ENCODE data around the gene SUSD6. TPM values are rescaled to one million over a fixed set of nuclear protein-coding genes. Genes with fewer than 3 reads are reported as not detected.

SUSD6 gene
- total and polyA plus RNA-seq, 9 of the 15 experiments (the other 6 are each of a cell fraction or from before 2014, with no cell fraction given), result 2.9 to 20.7 (median 5.6) TPM

DNA sequence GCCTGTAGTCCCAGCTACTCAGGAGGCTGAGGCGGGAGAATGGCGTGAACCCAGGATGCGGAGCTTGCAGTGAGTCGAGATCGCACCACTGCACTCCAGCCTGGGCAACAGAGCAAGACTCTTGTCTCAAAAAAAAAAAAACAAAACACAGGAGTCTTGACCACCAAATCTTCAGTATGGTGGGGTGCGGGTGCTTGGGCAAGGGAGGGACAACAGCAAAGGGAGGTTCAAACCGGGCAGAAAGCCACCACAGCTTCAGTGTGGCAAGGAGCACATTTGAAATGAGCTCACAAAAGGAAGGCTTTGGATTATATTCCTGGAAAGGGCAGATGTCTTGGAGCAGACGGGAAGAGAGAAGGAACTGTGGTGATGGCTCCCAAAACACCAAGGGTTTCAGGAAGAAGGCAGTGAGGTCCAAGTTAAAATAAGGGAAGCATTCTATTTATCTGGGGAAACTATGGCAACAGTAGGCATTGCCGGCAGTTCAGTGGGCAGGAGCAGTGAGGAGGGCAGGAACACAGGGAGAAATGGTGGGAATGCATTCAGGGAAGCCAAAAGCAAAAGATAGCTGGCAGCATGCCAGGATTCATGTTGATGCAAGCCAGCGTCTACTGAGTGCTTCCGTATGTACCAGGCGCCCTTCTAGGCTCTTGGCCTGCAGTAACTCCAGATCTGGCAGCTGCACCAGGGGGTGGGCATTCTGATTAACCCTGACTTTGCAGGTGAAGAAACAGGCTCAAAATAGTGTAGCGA is 104.5 kb downstream of the SUSD6 start (continued):
- TF ChIP-seq, protein P1, sequence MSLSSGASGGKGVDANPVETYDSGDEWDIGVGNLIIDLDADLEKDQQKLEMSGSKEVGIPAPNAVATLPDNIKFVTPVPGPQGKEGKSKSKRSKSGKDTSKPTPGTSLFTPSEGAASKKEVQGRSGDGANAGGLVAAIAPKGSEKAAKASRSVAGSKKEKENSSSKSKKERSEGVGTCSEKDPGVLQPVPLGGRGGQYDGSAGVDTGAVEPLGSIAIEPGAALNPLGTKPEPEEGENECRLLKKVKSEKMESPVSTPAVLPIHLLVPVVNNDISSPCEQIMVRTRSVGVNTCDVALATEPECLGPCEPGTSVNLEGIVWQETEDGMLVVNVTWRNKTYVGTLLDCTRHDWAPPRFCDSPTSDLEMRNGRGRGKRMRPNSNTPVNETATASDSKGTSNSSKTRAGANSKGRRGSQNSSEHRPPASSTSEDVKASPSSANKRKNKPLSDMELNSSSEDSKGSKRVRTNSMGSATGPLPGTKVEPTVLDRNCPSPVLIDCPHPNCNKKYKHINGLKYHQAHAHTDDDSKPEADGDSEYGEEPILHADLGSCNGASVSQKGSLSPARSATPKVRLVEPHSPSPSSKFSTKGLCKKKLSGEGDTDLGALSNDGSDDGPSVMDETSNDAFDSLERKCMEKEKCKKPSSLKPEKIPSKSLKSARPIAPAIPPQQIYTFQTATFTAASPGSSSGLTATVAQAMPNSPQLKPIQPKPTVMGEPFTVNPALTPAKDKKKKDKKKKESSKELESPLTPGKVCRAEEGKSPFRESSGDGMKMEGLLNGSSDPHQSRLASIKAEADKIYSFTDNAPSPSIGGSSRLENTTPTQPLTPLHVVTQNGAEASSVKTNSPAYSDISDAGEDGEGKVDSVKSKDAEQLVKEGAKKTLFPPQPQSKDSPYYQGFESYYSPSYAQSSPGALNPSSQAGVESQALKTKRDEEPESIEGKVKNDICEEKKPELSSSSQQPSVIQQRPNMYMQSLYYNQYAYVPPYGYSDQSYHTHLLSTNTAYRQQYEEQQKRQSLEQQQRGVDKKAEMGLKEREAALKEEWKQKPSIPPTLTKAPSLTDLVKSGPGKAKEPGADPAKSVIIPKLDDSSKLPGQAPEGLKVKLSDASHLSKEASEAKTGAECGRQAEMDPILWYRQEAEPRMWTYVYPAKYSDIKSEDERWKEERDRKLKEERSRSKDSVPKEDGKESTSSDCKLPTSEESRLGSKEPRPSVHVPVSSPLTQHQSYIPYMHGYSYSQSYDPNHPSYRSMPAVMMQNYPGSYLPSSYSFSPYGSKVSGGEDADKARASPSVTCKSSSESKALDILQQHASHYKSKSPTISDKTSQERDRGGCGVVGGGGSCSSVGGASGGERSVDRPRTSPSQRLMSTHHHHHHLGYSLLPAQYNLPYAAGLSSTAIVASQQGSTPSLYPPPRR (CRISPR knock-in tag; IDR thresholded peaks at IDR 0.05; ENCODE audit: borderline replicate concordance), result no peak
- no peak for TF ChIP-seq SMARCB1 (IDR thresholded peaks at IDR 0.05; ENCODE audit: insufficient read length, low read depth)

DNA sequence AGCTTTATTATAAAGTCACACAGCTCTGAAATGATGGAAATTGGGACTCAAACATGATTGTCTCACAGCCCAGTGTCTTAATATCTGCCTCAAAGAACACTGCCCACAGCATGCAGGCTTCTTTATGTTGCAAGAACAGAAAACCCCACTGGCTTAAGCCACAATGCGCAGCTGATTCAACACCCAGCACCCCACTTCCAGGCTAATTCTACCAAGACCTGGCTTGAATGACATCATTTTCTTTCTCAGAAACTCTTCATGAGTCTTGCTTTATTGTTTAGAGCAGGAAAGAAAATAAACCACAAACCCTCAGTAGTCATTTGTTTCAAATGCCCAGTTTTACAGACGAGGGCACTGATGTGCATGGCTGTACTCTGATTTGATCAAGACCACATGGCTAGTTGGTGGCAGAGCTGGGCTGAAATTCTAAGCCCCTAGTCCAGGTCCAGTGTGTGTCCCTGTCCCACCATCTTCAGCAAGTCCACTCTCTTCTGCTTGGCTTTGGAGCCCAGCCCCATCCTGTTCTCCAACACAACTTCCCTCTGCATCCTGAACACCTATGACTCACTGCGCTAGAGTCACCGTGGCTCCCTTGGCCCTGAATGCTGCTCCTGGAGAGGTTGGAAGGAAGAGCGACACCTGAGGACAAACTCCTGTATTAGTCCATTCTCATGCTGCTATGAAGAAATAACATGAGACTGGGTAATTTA is 105.2 kb downstream of the SUSD6 start:
- Histone ChIP-seq H4K20me1 (replicated peaks; ENCODE audit: control insufficient read depth, insufficient read depth, low read length) (no peaks in the 10 kb centered on the region), H2AFZ (ENCODE audit: low read depth, low read length) (no peak overlapping the region), H3K9ac (ENCODE audit: insufficient read depth in 1 of 2, low read depth in 2 of 2, low read length in 2 of 2) (no peak overlapping the region), H3K9me1 (ENCODE audit: control insufficient read depth, insufficient read depth, low read length) (no peaks in the 10 kb centered on the region), H3K4me2 (ENCODE audit: insufficient read depth, low read length) (no peak overlapping the region), H3K36me3 (ENCODE audit: control insufficient read depth, insufficient read depth, low read length) (peaks cover 21% of the 10 kb centered on the region; the same call in 2 of the 3 replicates), H3K27me3 (ENCODE audit: control insufficient read depth in 2 of 2, insufficient read depth in 2 of 2, low read length in 2 of 2) (no peaks in the 10 kb centered on the region), H3K4me3 (no peak overlapping the region), H3K4me1 (replicated peaks in 1 of 2; ENCODE audit: control insufficient read depth in 2 of 2, insufficient read depth in 2 of 2, low read length in 2 of 2) (no peaks in the 10 kb centered on the region; a peak in 1 of 5 replicates), H3K27ac (ENCODE audit: extremely low read depth, low read depth, low read length) (no peak overlapping the region), H3K79me2 (ENCODE audit: control insufficient read depth, insufficient read depth, low read length) (no peaks in the 10 kb centered on the region), H3K9me3 (replicated peaks; ENCODE audit: control insufficient read depth, insufficient read depth, low read depth, low read length) (no peaks in the 10 kb centered on the region)
- ATAC-seq (peak; percentile 45), DNase-seq (ENCODE audit: extremely low read depth in 1 of 4, low spot score in 3 of 4) (no peak), FAIRE-seq (no peak)
- WGBS (ENCODE audit: insufficient coverage, low coverage, missing lambda C conversion rate), result 51% methylated on average over 5 of the region's 5 CpGs
- intact Hi-C loops (cut with micrococcal nuclease) (no loop called here), in situ Hi-C loops (cut with MboI) (no loop called here)
- POLR2A ChIA-PET, result interaction anchor here (0.7 to 1.0 kb wide), 2 partner anchors 161 to 437 kb away, joined by 3 to 4 read pairs; no protein-coding TSS in a partner anchor
- TF ChIP-seq FOSL1 (tag; conservative IDR thresholded peaks at IDR 0.05) (peak; percentile 36; the same call in 1 of the 2 replicates), JUN (IDR thresholded peaks at IDR 0.05; ENCODE audit: borderline replicate concordance, low read depth, low read length) (0 out of 2 replicates have a peak, but pooled peaks have one; percentile 11), JUN (CRISPR knock-in tag; IDR thresholded peaks at IDR 0.05; ENCODE audit: borderline replicate concordance) (no peak), SMAD3 (CRISPR knock-in tag; conservative IDR thresholded peaks at IDR 0.05) (no peak)
- TF ChIP-seq, protein P2, sequence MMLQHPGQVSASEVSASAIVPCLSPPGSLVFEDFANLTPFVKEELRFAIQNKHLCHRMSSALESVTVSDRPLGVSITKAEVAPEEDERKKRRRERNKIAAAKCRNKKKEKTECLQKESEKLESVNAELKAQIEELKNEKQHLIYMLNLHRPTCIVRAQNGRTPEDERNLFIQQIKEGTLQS (IDR thresholded peaks at IDR 0.05), result peak; percentile 25; the same call in 1 of the 2 replicates
- TF ChIP-seq, protein P2 (CRISPR knock-in tag; conservative IDR thresholded peaks at IDR 0.05), result no peak
- CTCF ChIA-PET (ENCODE audit: low intra/inter-chr PET ratio), result interaction anchor here (0.8 kb wide), 1 partner anchor 132 kb away, joined by 3 read pairs; no protein-coding TSS in a partner anchor
- BruUV-seq (replicated peaks), result no TSS peak
